SK-N-SH (cell line): ENCODE measurements around the gene CHST11. TPM values are rescaled to one million over a fixed set of nuclear protein-coding genes. Genes with fewer than 3 reads are reported as not detected.

Experiments
- CTCF ChIA-PET: fragments of 300-600, 350-600 bp; formaldehyde crosslinking; extraction: SDS; loops from one replicate; lab custom pipeline; 2021; lab: Yijun Ruan, JAX
- POLR2A ChIA-PET: fragments of 350-600 bp; sonication (Branson Sonifier 250); formaldehyde crosslinking; extraction: SDS; loops from one replicate; lab custom pipeline; 2020; ENCODE audit warnings: antibody characterized with exemption, inconsistent platforms; lab: Yijun Ruan, JAX
- DNase-seq: peaks from one replicate; pipeline ENCODE4 v3.0.0; 2012
- H2AFZ ChIP-seq: fragments of 200-600 bp; sonication (generic); 2 replicates; pipeline ENCODE4 v1.8.1; 2016; ENCODE audit warnings: antibody characterized with exemption, mild to moderate bottlenecking, low read depth
- H3F3A ChIP-seq: fragments of 200-600 bp; sonication (generic); replicated peaks from 2 replicates; pipeline ENCODE3; 2016; ENCODE audit warnings: antibody characterized with exemption, mild to moderate bottlenecking; ENCODE audit not compliant: insufficient read depth
- H3K27ac ChIP-seq, 2 experiments: fragments of 200-500 bp in 1 of 2; fragments of 200-600 bp in 1 of 2; sonication (Bioruptor generic) in 1 of 2; sonication (generic), shearing (Covaris generic) in 1 of 2; 2 replicates each; pipeline versions ENCODE4 v1.5.1 to v1.6.1; 2014 to 2016; ENCODE audit warnings: low read depth in 2 of 2, inconsistent platforms in 1 of 2, low read length in 1 of 2, mild to moderate bottlenecking in 1 of 2, mixed read lengths in 1 of 2
- H3K27me3 ChIP-seq: fragments of 200-600 bp; sonication (generic), shearing (Covaris generic); 2 replicates; pipeline ENCODE4 v1.6.1; 2016; ENCODE audit warnings: mixed run types; ENCODE audit not compliant: insufficient read depth
- H3K36me3 ChIP-seq, 2 experiments: fragments of 200-500 bp in 1 of 2; fragments of 200-600 bp in 1 of 2; sonication (Bioruptor generic) in 1 of 2; sonication (generic) in 1 of 2; replicated peaks in 1 of 2; 2 replicates each; pipeline versions ENCODE3 to v1.5.1; 2014 to 2016; ENCODE audit warnings: low read length in 1 of 2, mild to moderate bottlenecking in 1 of 2; ENCODE audit not compliant: insufficient read depth in 2 of 2, control insufficient read depth in 1 of 2
- H3K4me1 ChIP-seq, 2 experiments: fragments of 200-500 bp in 1 of 2; fragments of 200-600 bp in 1 of 2; sonication (Bioruptor generic) in 1 of 2; sonication (generic), shearing (Covaris generic) in 1 of 2; 2 replicates each; pipeline versions ENCODE4 v1.5.1 to v1.6.1; 2014 to 2016; ENCODE audit warnings: low read depth in 1 of 2, low read length in 1 of 2, mixed run types in 1 of 2; ENCODE audit not compliant: insufficient read depth in 2 of 2, control insufficient read depth in 1 of 2
- H3K4me2 ChIP-seq: fragments of 200-600 bp; sonication (generic), shearing (Covaris generic); 2 replicates; pipeline ENCODE4 v1.6.1; 2017; ENCODE audit warnings: mixed run types
- H3K4me3 ChIP-seq, 2 experiments: fragments of 200-500 bp in 1 of 2; fragments of 200-600 bp in 1 of 2; sonication (Bioruptor generic) in 1 of 2; sonication (generic), shearing (Covaris generic) in 1 of 2; 2 replicates each; pipeline versions ENCODE4 v1.5.1 to v1.8.1; 2014 to 2016; ENCODE audit warnings: low read depth in 2 of 2, inconsistent platforms in 1 of 2, low read length in 1 of 2, mild to moderate bottlenecking in 1 of 2, mixed read lengths in 1 of 2, moderate library complexity in 1 of 2
- H3K79me2 ChIP-seq: fragments of 200-600 bp; sonication (generic); 2 replicates; pipeline ENCODE4 v1.8.1; 2017; ENCODE audit warnings: mild to moderate bottlenecking; ENCODE audit not compliant: insufficient read depth
- H3K9ac ChIP-seq: fragments of 200-600 bp; sonication (generic); 2 replicates; pipeline ENCODE4 v1.6.1; 2017; ENCODE audit warnings: mixed run types
- H3K9me2 ChIP-seq: fragments of 200-600 bp; sonication (generic); 2 replicates; pipeline ENCODE4 v1.6.1; 2017; ENCODE audit warnings: mixed run types
- H3K9me3 ChIP-seq: fragments of 200-600 bp; sonication (generic); 2 replicates; pipeline ENCODE4 v1.6.1; 2017; ENCODE audit warnings: mixed run types, mild to moderate bottlenecking, moderate library complexity
- H4K20me1 ChIP-seq: fragments of 200-600 bp; sonication (generic); 2 replicates; pipeline ENCODE4 v1.6.1; 2017; ENCODE audit warnings: mild to moderate bottlenecking, mixed run types; ENCODE audit not compliant: insufficient read depth
- ELF1 ChIP-seq: IDR thresholded peaks from 2 replicates; pipeline ENCODE4 v1.4.0; 2012
- EZH2phosphoT487 ChIP-seq: fragments of 200-600 bp; sonication (generic); IDR thresholded peaks from 2 replicates; pipeline ENCODE4 v1.6.1; 2017; ENCODE audit warnings: low read depth, mixed run types, mild to moderate bottlenecking, antibody characterized with exemption, moderate library complexity, borderline replicate concordance
- FOXJ3 ChIP-seq: sonication (generic); formaldehyde crosslinking; IDR thresholded peaks from 2 replicates; pipeline ENCODE4 v1.5.1; 2020; ENCODE audit warnings: mild to moderate bottlenecking, missing genetic modification reagents
- JUND ChIP-seq: IDR thresholded peaks from 2 replicates; pipeline ENCODE4 v1.4.0; 2012
- MXI1 ChIP-seq: IDR thresholded peaks from 2 replicates; pipeline ENCODE4 v1.6.1; 2012; ENCODE audit warnings: mild to moderate bottlenecking, low read depth, low read length, improper control_type of control experiment
- NFIC ChIP-seq: IDR thresholded peaks from 2 replicates; pipeline ENCODE4 v1.4.0; 2012; ENCODE audit warnings: borderline replicate concordance
- POLR2AphosphoS5 ChIP-seq: IDR thresholded peaks from 2 replicates; pipeline ENCODE4 v1.6.1; 2012; ENCODE audit warnings: low read depth, low read length
- RAD21 ChIP-seq: IDR thresholded peaks from 2 replicates; pipeline ENCODE4 v1.6.1; 2012; ENCODE audit warnings: mild to moderate bottlenecking, low read length
- RCOR1 ChIP-seq: fragments of 150-350 bp; IDR thresholded peaks from 2 replicates; pipeline ENCODE4 v1.6.1; 2017; ENCODE audit warnings: antibody characterized with exemption, low read length
- REST ChIP-seq: IDR thresholded peaks from 2 replicates; pipeline ENCODE4 v1.6.1; 2012; ENCODE audit warnings: mild to moderate bottlenecking, low read depth, low read length, moderate library complexity
- RXRA ChIP-seq: IDR thresholded peaks from 2 replicates; pipeline ENCODE4 v1.4.0; 2012; ENCODE audit warnings: low read depth, mild to moderate bottlenecking, borderline replicate concordance
- SIN3A ChIP-seq: IDR thresholded peaks from 2 replicates; pipeline ENCODE4 v1.6.1; 2012; ENCODE audit warnings: low read depth, mild to moderate bottlenecking, low read length, moderate library complexity, borderline replicate concordance
- SMC3 ChIP-seq: IDR thresholded peaks from 2 replicates; pipeline ENCODE4 v1.6.1; 2012; ENCODE audit warnings: low read depth, low read length, improper control_type of control experiment
- TAF1 ChIP-seq: IDR thresholded peaks from 2 replicates; pipeline ENCODE4 v1.6.1; 2012; ENCODE audit warnings: low read depth, mild to moderate bottlenecking, low read length, moderate library complexity, borderline replicate concordance
- USF2 ChIP-seq: fragments of 150-350 bp; IDR thresholded peaks from 2 replicates; pipeline ENCODE4 v1.6.1; 2017; ENCODE audit warnings: antibody characterized with exemption, low read length, low read depth, borderline replicate concordance
- YY1 ChIP-seq: IDR thresholded peaks from 2 replicates; pipeline ENCODE4 v1.4.0; 2012; ENCODE audit warnings: low read depth, mild to moderate bottlenecking
- WGBS: methylation state at CpG from one replicate; pipeline ENCODE4 v1.1.6; 2017; ENCODE audit warnings: low lambda C conversion rate; 5-methylcytosine and 5-hydroxymethylcytosine counted together
- polyA plus RNA-seq, 3 experiments: library from polyadenylated mRNA; depleted of rRNA; stranded (reverse); fragments of >200 nt; gene quantifications; 2 replicates each; pipeline ENCODE4 v1.2.3, GENCODE V29; 2012
- TF ChIP-seq, protein P1 (sequence below): IDR thresholded peaks from 2 replicates; pipeline ENCODE4; 2012
- TF ChIP-seq, protein P2 (sequence below): IDR thresholded peaks from 2 replicates; pipeline ENCODE4 v1.4.0; 2012; ENCODE audit warnings: low read depth, borderline replicate concordance
- TF ChIP-seq, protein P3 (sequence below): IDR thresholded peaks from 2 replicates; pipeline ENCODE4 v1.4.0; 2012; ENCODE audit warnings: low read depth
- TF ChIP-seq, protein P4 (sequence below): IDR thresholded peaks from 2 replicates; pipeline ENCODE4 v1.4.0; 2012; ENCODE audit warnings: low read depth, borderline replicate concordance

CHST11 gene
- polyA plus RNA-seq, 1 of the 3 experiments (the other 2 are of a cell fraction): 18.6 TPM

- no peak overlapping the region for H2AFZ ChIP-seq
- no peaks in the 10 kb centered on the region for H3K79me2 ChIP-seq
- H3K4me3 ChIP-seq: no peak overlapping the region
- no peak overlapping the region for H3K4me2 ChIP-seq
- CTCF ChIA-PET: interaction anchor here (1.1 to 3.2 kb wide), 2 partner anchors 13 to 120 kb away, joined by 3 to 10 read pairs; no protein-coding TSS in a partner anchor
- H3F3A ChIP-seq: no peaks in the 10 kb centered on the region
- no peaks in the 10 kb centered on the region for H3K9me2 ChIP-seq
- H4K20me1 ChIP-seq: 0 out of 2 replicates have a peak, but pooled peaks cover 4% of the 10 kb centered on the region
- WGBS: 91% methylated on average over 3 of the region's 3 CpGs
- H3K27me3 ChIP-seq: no peaks in the 10 kb centered on the region
- no peak overlapping the region for H3K9ac ChIP-seq
- TF ChIP-seq EZH2phosphoT487 (no peak), SIN3A (no peak), SMC3 (no peak), NFIC (no peak), MXI1 (no peak), FOXJ3 (no peak), RAD21 (no peak), USF2 (no peak), YY1 (no peak), TAF1 (no peak), ELF1 (no peak), RXRA (no peak), RCOR1 (no peak), JUND (no peak), REST (no peak), POLR2AphosphoS5 (no peak)
- TF ChIP-seq, protein P1, sequence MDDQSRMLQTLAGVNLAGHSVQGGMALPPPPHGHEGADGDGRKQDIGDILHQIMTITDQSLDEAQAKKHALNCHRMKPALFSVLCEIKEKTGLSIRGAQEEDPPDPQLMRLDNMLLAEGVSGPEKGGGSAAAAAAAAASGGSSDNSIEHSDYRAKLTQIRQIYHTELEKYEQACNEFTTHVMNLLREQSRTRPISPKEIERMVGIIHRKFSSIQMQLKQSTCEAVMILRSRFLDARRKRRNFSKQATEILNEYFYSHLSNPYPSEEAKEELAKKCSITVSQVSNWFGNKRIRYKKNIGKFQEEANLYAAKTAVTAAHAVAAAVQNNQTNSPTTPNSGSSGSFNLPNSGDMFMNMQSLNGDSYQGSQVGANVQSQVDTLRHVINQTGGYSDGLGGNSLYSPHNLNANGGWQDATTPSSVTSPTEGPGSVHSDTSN: no peak
- TF ChIP-seq, protein P2, sequence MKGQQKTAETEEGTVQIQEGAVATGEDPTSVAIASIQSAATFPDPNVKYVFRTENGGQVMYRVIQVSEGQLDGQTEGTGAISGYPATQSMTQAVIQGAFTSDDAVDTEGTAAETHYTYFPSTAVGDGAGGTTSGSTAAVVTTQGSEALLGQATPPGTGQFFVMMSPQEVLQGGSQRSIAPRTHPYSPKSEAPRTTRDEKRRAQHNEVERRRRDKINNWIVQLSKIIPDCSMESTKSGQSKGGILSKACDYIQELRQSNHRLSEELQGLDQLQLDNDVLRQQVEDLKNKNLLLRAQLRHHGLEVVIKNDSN: no peak
- TF ChIP-seq, protein P3, sequence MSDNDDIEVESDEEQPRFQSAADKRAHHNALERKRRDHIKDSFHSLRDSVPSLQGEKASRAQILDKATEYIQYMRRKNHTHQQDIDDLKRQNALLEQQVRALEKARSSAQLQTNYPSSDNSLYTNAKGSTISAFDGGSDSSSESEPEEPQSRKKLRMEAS: no peak
- TF ChIP-seq, protein P4, sequence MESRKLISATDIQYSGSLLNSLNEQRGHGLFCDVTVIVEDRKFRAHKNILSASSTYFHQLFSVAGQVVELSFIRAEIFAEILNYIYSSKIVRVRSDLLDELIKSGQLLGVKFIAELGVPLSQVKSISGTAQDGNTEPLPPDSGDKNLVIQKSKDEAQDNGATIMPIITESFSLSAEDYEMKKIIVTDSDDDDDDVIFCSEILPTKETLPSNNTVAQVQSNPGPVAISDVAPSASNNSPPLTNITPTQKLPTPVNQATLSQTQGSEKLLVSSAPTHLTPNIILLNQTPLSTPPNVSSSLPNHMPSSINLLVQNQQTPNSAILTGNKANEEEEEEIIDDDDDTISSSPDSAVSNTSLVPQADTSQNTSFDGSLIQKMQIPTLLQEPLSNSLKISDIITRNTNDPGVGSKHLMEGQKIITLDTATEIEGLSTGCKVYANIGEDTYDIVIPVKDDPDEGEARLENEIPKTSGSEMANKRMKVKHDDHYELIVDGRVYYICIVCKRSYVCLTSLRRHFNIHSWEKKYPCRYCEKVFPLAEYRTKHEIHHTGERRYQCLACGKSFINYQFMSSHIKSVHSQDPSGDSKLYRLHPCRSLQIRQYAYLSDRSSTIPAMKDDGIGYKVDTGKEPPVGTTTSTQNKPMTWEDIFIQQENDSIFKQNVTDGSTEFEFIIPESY: no peak
- TF ChIP-seq, all 33 proteins: peak for 0
- Histone ChIP-seq H3K4me1 (peaks cover 0 to 30% of the 10 kb centered on the region in 2 experiments; a peak in 2 of 4 replicates), H3K36me3 (no peaks in the 10 kb centered on the region), H3K27ac (no peak overlapping the region), H3K9me3 (no peaks in the 10 kb centered on the region)
- DNase-seq: no peak
- POLR2A ChIA-PET: no interaction called here
Measured at GRCh38 chr12:104501660-104502059, 44.9 kb downstream of the CHST11 start.
